Left renal cortex interstitium (tissue), 4 donors: ENCODE results near the gene PRRT1B. TPM values are rescaled to one million over a fixed set of nuclear protein-coding genes. Genes with fewer than 3 reads are reported as not detected.

Experiments used
- DNase-seq, 4 donors: peaks; one replicate each; pipeline ENCODE4 v3.0.0-alpha.2; 2013; ENCODE audit warnings: low read depth in 4 of 4, low spot score in 2 of 4, missing footprints in 1 of 4
- polyA plus RNA-seq, 4 donors: library from polyadenylated mRNA; unstranded; fragments of 120-200 nt; gene quantifications; one replicate each; pipeline ENCODE4 v1.2.1, GENCODE V29; 2013; ENCODE audit not compliant: insufficient read length in 4 of 4

Gene PRRT1B
- polyA plus RNA-seq, 4 donors = 0.78 to 2.1 (median 1.1) TPM

DNA sequence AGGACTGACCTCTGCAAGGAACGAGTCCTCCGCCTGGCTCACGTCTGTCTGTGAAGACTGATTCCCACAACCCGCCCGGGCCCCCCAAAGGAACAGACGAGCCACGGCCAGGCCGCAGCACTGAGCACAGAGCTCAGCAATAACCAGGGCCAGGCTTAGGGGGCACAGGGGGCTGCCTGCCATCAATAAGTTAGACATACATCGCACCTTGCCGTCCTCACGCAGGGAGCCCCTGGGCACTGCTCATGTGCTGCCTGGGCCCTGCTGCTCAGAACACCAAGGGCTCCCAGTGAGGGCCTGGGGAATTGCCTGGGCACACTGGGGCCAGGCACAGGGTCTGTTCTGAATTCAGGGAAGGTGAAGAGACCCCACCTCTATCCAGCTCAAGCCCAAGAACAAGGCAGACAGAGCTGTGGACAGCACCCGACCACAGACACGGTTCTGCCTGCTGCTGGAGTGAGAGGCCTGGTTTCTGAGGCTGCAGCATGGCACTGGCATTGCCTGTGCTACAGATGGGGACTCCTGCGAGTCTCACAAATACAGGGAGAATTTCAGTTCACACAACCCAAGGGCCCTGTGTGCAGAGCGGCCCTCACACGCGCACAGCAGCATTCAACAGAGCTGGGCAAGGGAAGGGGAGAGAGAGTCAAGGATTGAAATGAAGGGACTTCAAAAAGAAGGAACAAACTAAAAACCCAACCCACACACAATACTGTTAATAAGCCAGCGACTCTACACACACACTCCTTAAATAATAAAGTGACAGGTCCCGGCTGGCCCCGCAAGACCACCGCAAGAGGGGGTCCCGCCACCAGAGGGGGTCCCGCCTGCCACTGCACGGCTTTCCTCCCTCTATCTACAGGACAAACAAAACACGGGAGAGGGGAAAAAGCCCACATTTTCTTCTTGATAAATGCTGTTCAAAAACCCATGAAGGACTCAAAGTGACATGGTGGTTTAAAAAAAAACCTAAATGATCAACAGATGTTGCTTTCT, 32.0 kb downstream of the PRRT1B start:
- no peak for DNase-seq

GRCh38 chr9:131578021-131578420, 32.7 kb downstream of the PRRT1B start:
- no peak for DNase-seq

DNA sequence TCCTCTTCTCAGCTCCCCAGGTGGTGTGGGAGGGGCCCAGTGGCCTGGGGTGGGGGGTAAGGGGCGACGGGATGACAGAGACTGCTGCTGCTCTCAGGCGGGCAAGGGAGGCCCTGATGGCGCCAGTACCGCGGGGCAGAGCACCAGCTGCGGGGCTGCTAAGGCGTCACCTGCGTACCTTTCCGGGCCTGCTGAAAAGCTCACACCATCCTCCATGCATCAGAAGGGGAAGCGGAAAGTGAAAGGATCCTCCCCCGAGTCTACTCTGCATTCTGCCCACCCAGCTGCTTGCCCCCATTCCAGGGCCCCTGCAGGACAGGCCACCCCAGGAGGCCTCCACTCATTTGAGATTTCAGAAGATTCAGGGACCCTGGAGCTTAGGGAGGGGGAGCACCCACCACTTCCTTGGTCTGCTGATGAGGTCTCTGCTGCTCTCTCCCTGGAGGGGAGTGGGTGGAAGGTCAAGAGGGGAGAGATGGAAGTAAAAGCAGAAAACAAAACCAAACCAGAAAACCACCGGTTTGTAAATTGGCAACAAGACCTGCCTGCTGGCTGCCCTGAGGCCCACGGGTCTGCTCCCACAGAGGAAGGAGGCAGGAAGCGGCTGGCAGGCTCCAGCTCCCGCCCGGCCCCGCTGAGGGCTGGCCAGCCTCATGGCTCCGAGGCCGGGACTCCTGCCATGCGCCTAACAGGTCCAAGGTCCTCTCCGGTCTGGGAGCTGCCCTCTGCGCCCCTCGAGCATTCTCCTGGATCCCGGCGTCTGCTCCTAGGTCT, 33.6 kb downstream of the PRRT1B start:
- DNase-seq = no peak

- no peak for DNase-seq
Measured at GRCh38 chr9:131579789-131580211, 34.5 kb downstream of the PRRT1B start.

DNA sequence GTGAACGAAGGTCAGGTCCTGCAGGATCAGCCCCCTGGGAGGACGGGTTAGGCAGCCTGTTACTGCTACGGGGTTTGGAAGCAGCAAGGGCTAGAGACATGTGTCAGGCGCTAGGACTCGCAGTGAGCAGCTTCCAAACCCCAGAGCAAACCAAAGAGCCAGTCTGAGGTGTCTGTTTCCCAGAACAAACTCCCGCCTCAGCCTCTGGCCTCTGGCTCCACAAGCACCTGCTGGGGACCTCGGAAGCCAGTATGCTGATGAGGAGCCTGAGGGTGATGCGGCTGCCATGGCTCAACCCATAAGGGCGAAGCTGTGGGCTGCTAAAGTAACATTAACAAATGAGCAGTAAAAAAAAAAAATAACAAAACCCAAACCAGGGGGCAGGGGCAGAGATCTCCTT, 35.0 kb downstream of the PRRT1B start:
- no peak for DNase-seq

DNA sequence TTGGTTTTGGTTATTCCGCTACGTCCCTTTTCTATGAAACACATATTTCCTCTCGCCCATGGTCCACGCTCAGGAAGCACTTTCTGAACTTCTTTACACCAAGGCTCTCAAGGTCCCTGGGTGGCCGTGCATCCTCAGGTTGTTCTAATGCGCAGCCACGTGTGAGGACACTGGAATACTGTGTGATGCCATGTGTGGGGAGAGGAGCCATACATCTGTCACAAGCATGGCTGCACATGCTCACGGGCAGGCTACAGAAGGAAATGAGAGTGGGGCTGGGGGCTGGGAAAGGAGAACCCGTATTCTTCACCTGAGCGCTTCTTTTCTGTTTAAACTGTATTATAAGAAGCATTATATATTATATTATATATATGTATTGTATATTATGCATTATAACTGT, 36.7 kb downstream of the PRRT1B start:
- no peak for DNase-seq

DNA sequence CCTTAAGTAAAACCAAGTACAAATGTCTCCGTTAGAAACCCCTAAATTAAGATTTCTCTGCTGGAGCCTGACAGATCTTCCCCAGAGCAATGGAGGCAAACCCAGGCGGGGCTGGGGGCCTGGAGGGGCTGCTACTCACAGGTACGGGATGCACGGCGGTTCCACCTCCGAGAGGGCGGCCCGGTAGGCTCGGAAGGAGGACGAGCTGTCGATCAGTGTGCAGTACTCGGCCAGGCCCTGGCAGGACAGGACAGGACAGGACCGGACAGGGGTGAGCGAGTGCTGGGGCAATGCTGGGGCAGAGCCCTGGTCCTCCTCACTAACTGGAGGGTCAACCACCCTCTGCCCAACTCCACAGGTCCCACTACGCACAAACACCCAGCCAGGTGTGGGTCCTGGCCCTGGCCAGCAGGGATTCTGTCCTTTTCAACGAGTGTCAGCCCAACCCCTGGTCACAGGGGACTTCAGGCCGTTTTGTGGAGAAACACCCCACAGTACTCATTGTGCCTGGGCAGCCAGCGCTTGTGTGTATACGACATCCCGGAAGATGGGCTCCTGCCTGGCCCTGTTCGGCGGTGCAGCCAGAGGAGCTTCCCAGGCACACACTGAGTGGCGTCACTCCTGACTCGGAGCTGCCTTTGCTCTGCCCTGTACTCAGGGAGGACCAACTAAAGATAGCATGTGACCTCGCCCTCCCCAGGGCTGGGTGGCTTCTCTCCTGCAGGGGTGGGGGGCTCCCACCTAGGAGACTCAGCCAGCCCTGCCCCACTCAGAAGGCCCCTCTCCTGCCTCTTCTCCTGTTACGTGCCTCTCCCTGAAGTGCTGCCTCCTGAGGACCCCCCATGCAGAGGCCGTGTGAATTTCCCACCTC, 37.4 kb downstream of the PRRT1B start:
- no peak for DNase-seq

- no peak for DNase-seq
Measured at GRCh38 chr9:131583337-131583645, 38.0 kb downstream of the PRRT1B start.

DNA sequence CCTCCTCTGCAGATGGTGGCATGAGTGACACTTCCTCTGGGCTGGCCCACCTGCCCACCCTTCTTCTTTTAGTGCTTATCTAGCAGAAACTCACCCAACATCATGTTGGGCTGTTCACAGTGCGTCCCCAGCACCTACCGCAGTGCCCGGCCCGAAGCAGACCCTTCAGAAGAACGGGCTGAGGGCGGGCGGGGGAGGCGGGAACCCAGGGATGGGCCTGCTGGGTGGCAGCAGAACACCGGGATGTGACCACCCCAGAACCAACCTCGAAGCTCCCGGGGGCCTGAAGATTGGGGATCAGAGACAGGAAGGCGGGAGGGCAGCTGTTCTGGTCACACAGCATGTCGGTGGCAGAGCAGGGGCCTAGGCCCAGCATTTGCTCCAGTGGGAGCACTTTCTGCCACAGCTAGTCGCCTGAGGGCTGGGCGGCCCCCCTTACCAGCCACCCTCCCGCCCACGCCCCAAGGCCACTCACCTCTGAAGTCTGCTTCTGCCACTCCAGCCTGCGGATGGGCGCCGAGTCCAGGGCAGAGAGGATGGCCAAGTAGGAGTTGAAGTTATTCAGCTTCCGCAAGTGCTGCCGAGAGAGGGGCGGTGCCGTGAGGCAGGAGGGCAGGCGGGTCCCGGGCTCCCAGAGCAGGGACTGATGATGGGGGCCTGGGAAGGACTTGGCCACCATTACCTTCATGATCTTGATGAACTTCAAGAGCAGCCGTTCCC, 38.7 kb downstream of the PRRT1B start:
- no peak for DNase-seq

DNA sequence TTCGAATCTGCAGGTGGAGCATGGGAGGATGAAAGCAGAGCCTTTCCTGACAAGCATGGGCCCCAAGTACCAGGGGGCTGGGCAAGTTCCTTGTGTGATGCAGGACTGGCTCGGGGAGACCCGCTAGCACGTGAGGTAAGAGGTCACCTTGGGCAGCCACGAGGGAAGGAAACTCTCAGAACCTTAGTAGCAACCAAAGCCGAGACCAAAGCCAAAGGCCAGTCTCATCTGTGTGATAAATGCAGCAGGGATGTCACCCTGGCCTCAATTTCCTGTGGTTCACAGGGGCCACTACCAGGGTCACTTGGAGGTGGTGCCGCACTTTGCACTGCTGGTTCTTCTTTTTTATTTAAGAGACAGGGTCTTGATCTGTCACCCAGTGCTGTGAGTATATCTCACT, 39.5 kb downstream of the PRRT1B start:
- DNase-seq = no peak

DNA sequence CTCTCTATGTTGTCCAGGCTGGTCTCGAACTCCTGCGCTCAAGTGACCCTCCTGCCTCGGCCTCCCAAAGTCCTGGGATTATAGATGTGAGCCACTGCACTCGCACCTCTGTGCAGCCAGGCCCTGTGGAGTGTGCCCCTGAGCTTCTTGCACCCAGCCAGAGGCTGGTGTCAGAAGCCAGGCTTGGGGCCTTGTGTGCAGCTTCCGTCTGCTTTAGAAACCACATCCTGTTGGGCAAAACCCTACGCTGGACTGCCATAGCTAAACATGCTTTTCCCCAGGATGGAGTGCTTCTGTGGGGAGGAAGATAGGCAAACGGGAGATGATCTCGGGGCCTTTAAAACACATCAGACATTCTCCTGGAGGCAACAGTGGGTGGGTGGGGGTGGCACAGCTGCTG, 40.1 kb downstream of the PRRT1B start:
- DNase-seq = no peak

DNA sequence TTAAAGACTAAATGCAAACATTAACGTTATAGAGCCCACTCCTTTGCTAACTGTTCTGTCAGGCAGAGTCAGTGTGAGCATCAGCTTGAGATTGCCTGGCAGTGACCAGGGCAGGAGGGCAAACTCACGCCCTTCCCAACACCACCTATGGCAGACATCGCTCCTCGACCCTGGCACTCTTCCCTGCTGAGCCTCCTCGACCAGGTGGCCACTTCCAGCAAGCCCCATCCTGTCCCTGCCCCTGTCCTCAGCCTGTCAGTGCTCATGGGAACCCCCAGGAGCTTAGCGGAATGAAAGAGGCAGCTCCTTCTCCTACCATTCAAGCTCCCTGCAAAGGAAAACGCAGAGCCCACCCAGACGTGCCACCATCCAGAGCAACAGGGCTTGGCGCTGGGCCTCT, 42.0 kb downstream of the PRRT1B start:
- no peak for DNase-seq

GRCh38 chr9:131587906-131588305, 42.6 kb downstream of the PRRT1B start:
- DNase-seq = no peak

DNA sequence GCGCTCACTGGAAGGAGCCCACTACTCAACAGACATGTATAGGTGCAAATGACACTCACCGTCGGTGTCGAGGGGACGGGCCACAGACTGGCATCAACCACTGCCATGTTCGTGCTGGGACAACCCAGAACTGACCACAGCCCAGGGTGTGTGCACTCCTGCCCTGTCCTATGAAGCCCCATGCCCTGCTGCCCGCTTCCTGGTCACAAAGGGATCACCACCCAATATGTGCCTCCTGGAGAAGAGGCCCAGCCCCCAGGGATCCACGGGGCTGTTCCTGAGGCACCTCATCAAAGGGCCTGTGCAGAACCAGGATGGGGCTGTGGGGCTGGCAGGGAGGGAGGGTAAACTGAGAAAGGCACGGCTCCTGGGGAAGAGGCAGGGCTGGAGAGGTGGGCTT, 43.1 kb downstream of the PRRT1B start:
- no peak for DNase-seq

- DNase-seq = no peak
Measured at GRCh38 chr9:131589124-131589711, 43.9 kb downstream of the PRRT1B start.

DNA sequence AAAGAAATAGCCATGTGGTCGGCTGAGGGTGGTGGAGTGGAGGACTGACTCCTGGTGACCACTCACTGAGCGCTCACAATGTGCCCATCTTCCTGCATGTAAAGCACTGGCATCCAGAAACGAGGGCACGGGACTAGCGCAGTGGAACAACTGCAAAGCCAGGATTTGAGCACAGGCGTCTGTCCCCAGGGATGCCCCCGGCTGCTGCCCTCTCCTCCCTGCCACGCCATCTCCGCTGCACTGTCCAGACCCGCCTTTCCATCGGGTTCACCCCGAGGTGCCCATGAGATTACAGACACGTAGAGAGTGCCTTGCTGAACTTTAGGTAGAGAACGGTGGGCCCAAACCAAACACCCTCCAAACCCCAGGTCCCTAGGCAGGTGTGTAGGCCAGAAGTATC, 44.7 kb downstream of the PRRT1B start:
- no peak for DNase-seq

- DNase-seq = no peak
Measured at GRCh38 chr9:131590449-131590848, 45.1 kb downstream of the PRRT1B start.

DNA sequence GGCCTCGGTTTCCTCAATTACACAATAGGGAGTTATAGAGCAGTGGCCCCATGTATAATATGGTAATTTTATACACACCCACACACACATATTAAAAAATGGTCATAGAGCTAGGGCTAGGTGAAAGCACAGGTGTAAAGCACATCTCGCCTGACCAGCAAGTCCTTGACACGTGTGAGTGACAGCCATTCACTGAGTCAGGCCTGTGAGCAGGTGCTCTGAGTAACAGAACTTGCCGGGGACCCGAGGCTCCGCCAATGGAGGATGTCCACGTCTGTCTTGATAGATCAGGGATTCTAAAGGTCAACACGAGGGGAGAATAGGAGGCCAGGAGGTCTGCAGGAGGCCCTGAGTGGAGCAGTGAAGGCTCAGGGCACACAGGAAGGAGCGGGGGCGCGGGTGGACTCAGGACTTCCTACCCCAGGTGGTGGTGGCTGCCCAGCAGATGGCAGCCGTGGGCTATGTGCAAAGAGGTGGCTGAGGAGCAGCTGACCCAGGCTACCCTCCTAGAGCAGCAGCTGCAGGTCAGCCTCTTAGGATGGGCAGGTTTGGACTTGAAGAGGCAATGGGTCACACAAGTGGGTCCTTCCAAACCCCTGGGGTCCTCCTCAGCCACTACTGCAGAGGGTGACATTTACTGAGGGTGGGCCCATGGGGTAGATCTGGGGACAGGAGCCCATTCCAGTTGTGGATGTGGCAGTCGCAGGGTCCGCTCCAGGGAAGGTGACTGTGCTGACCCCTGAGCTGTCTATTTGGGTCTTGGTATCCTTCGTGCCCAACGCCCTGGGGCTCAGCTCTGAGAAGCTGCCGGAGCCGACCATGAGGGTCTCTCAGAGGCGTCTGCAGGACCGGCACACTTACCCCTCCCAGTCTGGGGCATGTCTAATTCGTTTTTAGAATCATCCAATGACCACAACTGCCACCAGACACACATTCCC, 45.9 kb downstream of the PRRT1B start:
- DNase-seq = no peak

DNA sequence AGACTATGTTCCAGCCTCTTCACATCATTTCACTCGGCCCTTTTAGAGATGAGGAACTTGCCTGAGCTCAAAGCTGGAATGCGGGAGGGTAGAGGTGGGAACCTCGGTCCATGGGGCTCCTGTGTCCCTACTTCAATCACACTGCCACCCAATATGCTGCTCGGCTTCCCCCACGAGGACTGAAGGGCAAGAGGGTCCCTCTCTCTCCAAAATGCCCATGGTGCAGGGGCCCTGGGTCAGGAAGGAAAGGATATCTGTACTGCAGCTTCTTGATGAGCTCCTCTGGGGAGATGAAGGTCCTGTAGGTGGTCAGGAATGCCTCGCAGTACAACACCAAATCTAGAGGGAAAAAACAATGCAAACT, 46.5 kb downstream of the PRRT1B start:
- no peak for DNase-seq
